ENCODE measurements around the gene EVX1.

DNA sequence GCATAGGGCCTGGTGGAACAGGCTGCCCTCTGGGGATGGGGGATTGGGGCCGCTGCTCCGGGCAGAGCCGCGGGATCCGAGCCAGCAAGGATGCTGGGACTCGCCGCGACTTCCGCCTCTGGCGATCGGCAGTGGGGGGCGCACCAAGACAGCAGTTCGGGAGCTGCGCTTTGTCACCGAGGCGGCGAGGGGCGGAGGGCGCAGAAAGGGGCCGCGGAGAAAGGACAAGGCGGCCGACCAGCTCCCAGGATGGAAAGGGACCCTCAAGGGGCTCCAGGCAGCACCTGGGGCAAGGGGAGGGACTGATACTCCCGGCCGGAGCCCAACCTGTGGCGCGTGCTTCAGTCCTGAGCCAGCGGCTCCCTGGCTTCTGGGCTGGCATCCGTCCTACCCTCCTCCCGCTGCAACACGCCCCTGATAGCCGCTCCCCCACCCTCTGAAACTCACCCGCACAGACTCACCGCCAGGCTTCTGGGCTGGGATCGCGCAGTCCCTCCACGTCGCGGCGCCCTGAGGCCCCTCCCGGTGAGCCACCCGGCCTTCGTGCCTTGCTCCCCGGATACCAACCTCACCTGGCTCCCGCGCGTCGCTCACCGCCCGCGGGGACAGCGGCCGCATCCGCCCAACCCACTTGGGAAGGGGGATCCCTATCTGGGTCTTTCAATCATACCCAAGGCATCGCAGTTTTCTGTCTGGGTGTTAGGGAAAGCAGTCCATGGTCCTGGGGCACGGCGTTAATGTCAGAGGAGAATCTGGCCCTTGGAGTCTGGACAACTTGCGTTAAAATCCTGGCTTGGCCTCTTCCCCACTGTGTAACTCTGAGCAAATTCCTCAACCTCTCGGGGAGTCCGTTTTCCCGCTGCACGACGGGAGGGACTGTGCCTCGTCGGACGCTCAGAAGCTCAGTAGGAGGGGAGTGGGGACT lies 7.0 kb upstream of the EVX1 start:
- TF ChIP-seq EZH2 (IDR thresholded peaks at IDR 0.05; ENCODE audit: insufficient read depth, poor library complexity, severe bottlenecking) (no peak), EZH2phosphoT487 (IDR thresholded peaks at IDR 0.05; ENCODE audit: insufficient read depth, low read depth) (no peak)

All from GM23248 (cell line).